ENCODE results near the gene NOVA1.

Gene NOVA1

GRCh38 chr14:26429205-26429604 is 168.6 kb downstream of the NOVA1 start:
- no peak for DNase-seq

GRCh38 chr14:26427097-26427496 is 170.7 kb downstream of the NOVA1 start:
- DNase-seq = no peak

GRCh38 chr14:26424537-26424936 is 173.3 kb downstream of the NOVA1 start:
- no peak for DNase-seq

GRCh38 chr14:26415618-26416123 is 182.2 kb downstream of the NOVA1 start:
- no peak for DNase-seq

- no peak for DNase-seq
These were observed 182.9 kb downstream of the NOVA1 start for GRCh38 chr14:26414926-26415325.

- no peak for DNase-seq
These were observed 183.7 kb downstream of the NOVA1 start for GRCh38 chr14:26414103-26414502.

- DNase-seq = no peak
These were observed 185.4 kb downstream of the NOVA1 start for GRCh38 chr14:26412421-26412820.

GRCh38 chr14:26410189-26410685 is 187.6 kb downstream of the NOVA1 start:
- no peak for DNase-seq

- DNase-seq = no peak
These were observed 192.9 kb downstream of the NOVA1 start for GRCh38 chr14:26404927-26405326.

GRCh38 chr14:26403760-26404159 is 194.1 kb downstream of the NOVA1 start:
- DNase-seq = no peak

- no peak for DNase-seq
These were observed 195.7 kb downstream of the NOVA1 start for GRCh38 chr14:26402126-26402525.

- no peak for DNase-seq
These were observed 196.5 kb downstream of the NOVA1 start for GRCh38 chr14:26401179-26401968.

GRCh38 chr14:26400373-26400772 is 197.5 kb downstream of the NOVA1 start:
- DNase-seq = no peak

- no peak for DNase-seq
These were observed 199.2 kb downstream of the NOVA1 start for GRCh38 chr14:26398616-26399015.

Measured in stimulated activated naive CD4-positive, alpha-beta T cell (primary cell).